H1 (cell line): ENCODE measurements around the gene ISX. TPM values are rescaled to one million over a fixed set of nuclear protein-coding genes. Genes with fewer than 3 reads are reported as not detected.

Experiments used
- CTCF ChIA-PET: fragments of 300-600 bp; sonication (Branson Sonifier 250); formaldehyde crosslinking; loops from one replicate; lab custom pipeline; 2021; ENCODE audit not compliant: partially characterized antibody; lab: Charles Lee
- POLR2A ChIA-PET: fragments of 300-600 bp; sonication (Branson Sonifier 250); formaldehyde crosslinking; loops from one replicate; lab custom pipeline; 2021; ENCODE audit warnings: inconsistent platforms; ENCODE audit not compliant: partially characterized antibody; lab: Charles Lee
- DNase-seq, 2 experiments: peaks; one replicate each; pipeline versions ENCODE4 v3.0.0 to v3.0.0-alpha.2; 2010 to 2022; ENCODE audit warnings: low spot score in 2 of 2, low read depth in 1 of 2, mixed read lengths in 1 of 2
- FAIRE-seq: peaks from 2 replicates; lab custom pipeline; 2011; peaks lifted over from hg19 to GRCh38; lab: Jason Lieb, UNC
- H2AFZ ChIP-seq: 2 replicates; pipeline ENCODE4 v1.8.1; 2012; ENCODE audit warnings: low read length, inconsistent platforms
- H2AK5ac ChIP-seq: 2 replicates; pipeline ENCODE4 v1.6.1; 2013; ENCODE audit warnings: low read depth, low read length
- H2BK120ac ChIP-seq: replicated peaks from 2 replicates; pipeline ENCODE3; 2013; ENCODE audit warnings: low read depth, low read length, inconsistent platforms
- H2BK12ac ChIP-seq: 2 replicates; pipeline ENCODE4 v1.6.1; 2013; ENCODE audit warnings: low read depth, low read length
- H2BK15ac ChIP-seq: 2 replicates; pipeline ENCODE4 v1.6.1; 2013; ENCODE audit warnings: low read length
- H2BK20ac ChIP-seq: 2 replicates; pipeline ENCODE4 v1.6.1; 2013; ENCODE audit warnings: low read length
- H2BK5ac ChIP-seq: 2 replicates; pipeline ENCODE4 v1.6.1; 2013; ENCODE audit warnings: low read depth, low read length
- H3K14ac ChIP-seq: 2 replicates; pipeline ENCODE4 v1.6.1; 2013; ENCODE audit warnings: inconsistent platforms; ENCODE audit not compliant: insufficient read length
- H3K18ac ChIP-seq: 2 replicates; pipeline ENCODE4 v1.6.1; 2013; ENCODE audit warnings: low read length; ENCODE audit errors: extremely low read depth
- H3K23ac ChIP-seq: 2 replicates; pipeline ENCODE4 v1.6.1; 2013; ENCODE audit warnings: inconsistent platforms; ENCODE audit not compliant: insufficient read length
- H3K23me2 ChIP-seq: 2 replicates; pipeline ENCODE4 v1.6.1; 2013; ENCODE audit warnings: low read depth, low read length
- H3K27ac ChIP-seq: 2 replicates; pipeline ENCODE4 v1.6.1; 2011; ENCODE audit warnings: low read depth, low read length, inconsistent platforms
- H3K27me3 ChIP-seq, 4 experiments: replicated peaks in 1 of 4; 1 replicate in 1 of 4; 2 replicates in 3 of 4; pipeline versions ENCODE4 v1.6.1 to v1.8.1; 2011 to 2013; ENCODE audit warnings: low read length in 3 of 4, mild to moderate bottlenecking in 3 of 4, inconsistent platforms in 2 of 4, mixed read lengths in 2 of 4, moderate library complexity in 1 of 4; ENCODE audit not compliant: control insufficient read depth in 3 of 4, insufficient read depth in 3 of 4; ENCODE audit errors: extremely low read depth in 1 of 4
- H3K36me3 ChIP-seq, 4 experiments: 2 replicates each; pipeline versions ENCODE4 v1.6.1 to v1.8.1; 2011 to 2013; ENCODE audit warnings: mild to moderate bottlenecking in 4 of 4, low read length in 3 of 4, moderate library complexity in 2 of 4, control low read depth in 1 of 4, inconsistent platforms in 1 of 4; ENCODE audit not compliant: insufficient read depth in 4 of 4, control insufficient read depth in 2 of 4
- H3K4ac ChIP-seq: replicated peaks from 2 replicates; pipeline ENCODE3; 2013; ENCODE audit warnings: low read length, low read depth, mixed read lengths, inconsistent platforms; ENCODE audit not compliant: insufficient read length
- H3K4me1 ChIP-seq, 4 experiments: replicated peaks in 1 of 4; 1 replicate in 1 of 4; 2 replicates in 3 of 4; pipeline versions ENCODE4 v1.6.1 to v1.8.1; 2011 to 2013; ENCODE audit warnings: low read length in 3 of 4, inconsistent platforms in 2 of 4, mixed read lengths in 1 of 4; ENCODE audit not compliant: insufficient read depth in 4 of 4, control insufficient read depth in 3 of 4
- H3K4me2 ChIP-seq, 2 experiments: 2 replicates each; pipeline versions ENCODE4 v1.6.1 to v1.8.1; 2011 to 2013; ENCODE audit warnings: low read depth in 2 of 2, low read length in 2 of 2, control low read depth in 1 of 2, inconsistent platforms in 1 of 2, mild to moderate bottlenecking in 1 of 2; ENCODE audit not compliant: insufficient read depth in 1 of 2
- H3K4me3 ChIP-seq, 4 experiments: fragments of 200-600, 300-600 bp in 1 of 4; sonication (generic), shearing (Covaris generic), sonication (Bioruptor Twin) in 1 of 4; 2 replicates each; pipeline versions ENCODE4 v1.5.1 to v1.8.1; 2011 to 2016; ENCODE audit warnings: low read length in 4 of 4, low read depth in 3 of 4, control low read depth in 2 of 4, inconsistent platforms in 2 of 4, mild to moderate bottlenecking in 2 of 4, mixed read lengths in 1 of 4, moderate library complexity in 1 of 4; ENCODE audit not compliant: insufficient read depth in 2 of 4; ENCODE audit errors: extremely low read depth in 1 of 4
- H3K56ac ChIP-seq: replicated peaks from 2 replicates; pipeline ENCODE3; 2013; ENCODE audit warnings: low read depth, mild to moderate bottlenecking, mixed read lengths, low read length, inconsistent platforms; ENCODE audit not compliant: insufficient read length
- H3K79me1 ChIP-seq: 2 replicates; pipeline ENCODE4 v1.6.1; 2013; ENCODE audit warnings: low read depth, low read length, control low read depth
- H3K79me2 ChIP-seq, 2 experiments: 2 replicates each; pipeline versions ENCODE4 v1.6.1 to v1.8.1; 2012 to 2013; ENCODE audit warnings: low read length in 2 of 2, mild to moderate bottlenecking in 2 of 2, inconsistent platforms in 1 of 2; ENCODE audit not compliant: insufficient read depth in 2 of 2, control insufficient read depth in 1 of 2
- H3K9ac ChIP-seq, 4 experiments: replicated peaks in 1 of 4; 1 replicate in 1 of 4; 2 replicates in 3 of 4; pipeline versions ENCODE4 v1.6.1 to v1.8.1; 2011 to 2013; ENCODE audit warnings: low read depth in 3 of 4, low read length in 3 of 4, control low read depth in 2 of 4, mild to moderate bottlenecking in 2 of 4, moderate library complexity in 2 of 4, inconsistent platforms in 1 of 4; ENCODE audit errors: extremely low read depth in 1 of 4
- H3K9me3 ChIP-seq, 2 experiments: 2 replicates each; pipeline versions ENCODE4 v1.6.1 to v1.8.1; 2012 to 2013; ENCODE audit warnings: mild to moderate bottlenecking in 2 of 2, moderate library complexity in 2 of 2, control low read depth in 1 of 2, inconsistent platforms in 1 of 2, low read depth in 1 of 2, low read length in 1 of 2, mixed read lengths in 1 of 2; ENCODE audit not compliant: insufficient read depth in 2 of 2
- H4K20me1 ChIP-seq, 2 experiments: replicated peaks in 1 of 2; 2 replicates each; pipeline versions ENCODE3 to v1.8.1; 2011 to 2013; ENCODE audit warnings: inconsistent platforms in 2 of 2, low read length in 2 of 2, mild to moderate bottlenecking in 1 of 2; ENCODE audit not compliant: insufficient read depth in 2 of 2, control insufficient read depth in 1 of 2
- H4K5ac ChIP-seq: 2 replicates; pipeline ENCODE4 v1.6.1; 2013; ENCODE audit warnings: low read length, low read depth, mixed read lengths, inconsistent platforms; ENCODE audit not compliant: insufficient read length
- H4K8ac ChIP-seq: 2 replicates; pipeline ENCODE4 v1.8.0; 2013; ENCODE audit warnings: mild to moderate bottlenecking, moderate library complexity, low read length, inconsistent platforms; ENCODE audit not compliant: insufficient read depth; ENCODE audit errors: extremely low read depth
- H4K91ac ChIP-seq: replicated peaks from 2 replicates; pipeline ENCODE3; 2013; ENCODE audit warnings: low read length, mixed read lengths, inconsistent platforms; ENCODE audit not compliant: insufficient read length
- CBX8 ChIP-seq: fragments of 300-800, 300-1000 bp; sonication (generic); IDR thresholded peaks from 2 replicates; pipeline ENCODE4 v1.7.1; 2016; ENCODE audit warnings: low read depth, low read length, borderline replicate concordance
- CHD2 ChIP-seq: IDR thresholded peaks from 2 replicates; pipeline ENCODE4 v1.6.1; 2012; ENCODE audit warnings: low read length, improper control_type of control experiment
- CTCF ChIP-seq, 3 experiments: IDR thresholded peaks; 1 replicate in 2 of 3; 2 replicates in 1 of 3; pipeline versions ENCODE4 v1.5.1 to v1.6.1; 2011; ENCODE audit warnings: low read length in 3 of 3, mild to moderate bottlenecking in 3 of 3, inconsistent platforms in 2 of 3, low read depth in 1 of 3, moderate library complexity in 1 of 3; ENCODE audit not compliant: insufficient read depth in 1 of 3; ENCODE audit errors: control extremely low read depth in 1 of 3
- EZH2 ChIP-seq: fragments of 200-600 bp; sonication (generic); IDR thresholded peaks from 2 replicates; pipeline ENCODE4 v1.7.1; 2012; ENCODE audit warnings: low read depth, mild to moderate bottlenecking, moderate library complexity, low read length, inconsistent platforms; ENCODE audit not compliant: severe bottlenecking
- GTF2F1 ChIP-seq: IDR thresholded peaks from 2 replicates; pipeline ENCODE4 v1.6.1; 2012; ENCODE audit warnings: low read depth, low read length, improper control_type of control experiment, borderline replicate concordance
- HDAC6 ChIP-seq: IDR thresholded peaks from one replicate; pipeline ENCODE4 v1.7.1; 2012; ENCODE audit warnings: low read depth, mild to moderate bottlenecking, inconsistent platforms, low read length, moderate library complexity
- JUND ChIP-seq: IDR thresholded peaks from 2 replicates; pipeline ENCODE4 v1.6.1; 2011; ENCODE audit warnings: mild to moderate bottlenecking, improper control_type of control experiment, low read length
- NRF1 ChIP-seq: IDR thresholded peaks from 2 replicates; pipeline ENCODE4 v1.6.1; 2011; ENCODE audit warnings: mild to moderate bottlenecking, low read depth, low read length, improper control_type of control experiment
- SIRT6 ChIP-seq: IDR thresholded peaks from one replicate; pipeline ENCODE4 v1.7.1; 2012; ENCODE audit warnings: low read length, inconsistent platforms
- SIX5 ChIP-seq: IDR thresholded peaks from 2 replicates; pipeline ENCODE4 v1.6.1; 2011; ENCODE audit warnings: mild to moderate bottlenecking, low read depth, low read length
- SRF ChIP-seq: IDR thresholded peaks from 2 replicates; pipeline ENCODE4 v1.6.1; 2011; ENCODE audit warnings: mild to moderate bottlenecking, low read depth, low read length, moderate library complexity
- TCF12 ChIP-seq: IDR thresholded peaks from 2 replicates; pipeline ENCODE4 v1.6.1; 2011; ENCODE audit warnings: low read depth, mild to moderate bottlenecking, low read length
- WGBS, 2 experiments: shearing (Covaris generic) in 1 of 2; methylation state at CpG; one replicate each; pipeline versions ENCODE4 v1.1.6 to v1.1.7; 2013 to 2015; ENCODE audit warnings: low lambda C conversion rate in 2 of 2, mixed read lengths in 2 of 2, inconsistent platforms in 1 of 2, low coverage in 1 of 2, missing lambda C conversion rate in 1 of 2; ENCODE audit not compliant: insufficient replicate concordance in 2 of 2, insufficient coverage in 1 of 2, insufficient read length in 1 of 2; ENCODE audit errors: extremely low coverage in 1 of 2, missing lambda C conversion rate in 1 of 2; 5-methylcytosine and 5-hydroxymethylcytosine counted together
- polyA plus RNA-seq, 7 experiments: library from polyadenylated mRNA; depleted of rRNA in 3 of 7; stranded (reverse) in 5 of 7; unstranded in 2 of 7; fragments of >200 nt in 5 of 7; fragments of 200-250 nt in 2 of 7; gene quantifications; 1 replicate in 5 of 7; 2 replicates in 1 of 7; 4 replicates in 1 of 7; pipeline versions ENCODE4 v1.2.1 to v1.2.3, GENCODE V29; 2011 to 2013; ENCODE audit warnings: missing spikeins in 2 of 7, mixed read lengths in 2 of 7
- total RNA-seq: library from RNA; stranded (reverse); fragmentation: NEBNext Ultra II Directional; extraction: Animal tissue kit (Norgen Biotek cat#: 25700); gene quantifications from 2 replicates; pipeline ENCODE4 v1.2.1, GENCODE V29; 2021

ISX gene
- total and polyA plus RNA-seq, 2 of the 8 experiments (the other 6 are each of a cell fraction or from before 2014, with no cell fraction given), result not detected

GRCh38 chr22:35085621-35086020, 19.7 kb downstream of the ISX start:
- CTCF ChIA-PET, result interaction anchor here (0.6 to 1.6 kb wide), 5 partner anchors 37 to 1015 kb away, joined by 3 to 4 read pairs (median 3); no protein-coding TSS in a partner anchor
- Histone ChIP-seq H4K20me1 (no peaks in the 10 kb centered on the region), H2BK12ac (no peak overlapping the region)
- TF ChIP-seq HDAC6 (no peak), CTCF (IDR thresholded peaks at IDR 0.05; ENCODE audit: control extremely low read depth in 1 of 3, insufficient read depth in 1 of 3, low read depth in 1 of 3, low read length in 3 of 3) (no peak), GTF2F1 (no peak), EZH2 (no peak), SIRT6 (no peak), NRF1 (no peak), SIX5 (no peak), SRF (no peak), CHD2 (no peak), TCF12 (no peak), CBX8 (no peak), JUND (no peak)

More at GRCh38 chr22:35085621-35086020, 19.7 kb downstream of the ISX start:
- Histone ChIP-seq H4K5ac (no peak overlapping the region), H3K9ac (no peak overlapping the region), H2BK20ac (no peak overlapping the region), H3K27ac (no peak overlapping the region), H3K56ac (no peak overlapping the region), H2AFZ (no peak overlapping the region), H3K9me3 (peaks cover 0 to 4% of the 10 kb centered on the region in 2 experiments; a peak in 2 of 4 replicates), H3K23me2 (no peaks in the 10 kb centered on the region; the same call in 1 of the 2 replicates), H4K8ac (no peak overlapping the region), H2BK5ac (no peak overlapping the region), H2BK120ac (no peak overlapping the region), H3K14ac (no peak overlapping the region), H3K4me2 (no peak overlapping the region), H3K36me3 (no peaks in the 10 kb centered on the region), H2BK15ac (no peak overlapping the region), H2AK5ac (no peak overlapping the region), H3K4me1 (no peaks in the 10 kb centered on the region), H3K4ac (no peak overlapping the region), H4K91ac (no peak overlapping the region), H3K4me3 (no peak overlapping the region), H3K27me3 (no peaks in the 10 kb centered on the region), H3K79me2 (no peaks in the 10 kb centered on the region), H3K18ac (no peak overlapping the region), H3K79me1 (no peaks in the 10 kb centered on the region), H3K23ac (no peak overlapping the region)
- WGBS, 2 experiments, result 82% methylated on average over 3 of the region's 3 CpGs; no CpG with 5 or more reads in 1 of the 2 experiments
- DNase-seq, result no peak
- FAIRE-seq, result no peak
- POLR2A ChIA-PET, result no interaction called here
